GM23338 (cell line): Measurements from ENCODE around the gene ANGPTL3. TPM values are rescaled to one million over a fixed set of nuclear protein-coding genes. Genes with fewer than 3 reads are reported as not detected.
"Not testable (repeated sequence)": the region's sequence is repeated elsewhere in the genome, so short reads cannot be mapped to it uniquely, and the experiment has no call there.

Source experiments
- ATAC-seq: fragments of 200-7000 bp; cut with Tn5 transposase; 3 replicates; pipeline ENCODE4 v1.9.1; 2020
- DNase-seq: peaks from one replicate; pipeline ENCODE4 v3.0.0-alpha.2; 2015; ENCODE audit warnings: low spot score
- H2AFZ ChIP-seq: fragments of 200-600 bp; sonication (generic); 2 replicates; pipeline ENCODE4 v1.8.0; 2016; ENCODE audit warnings: antibody characterized with exemption, mild to moderate bottlenecking, moderate library complexity
- H3F3A ChIP-seq: fragments of 200-600 bp; sonication (generic); replicated peaks from 2 replicates; pipeline ENCODE4 v1.8.0; 2017; ENCODE audit warnings: antibody characterized with exemption, mixed run types, low read depth
- H3K27ac ChIP-seq: fragments of 200-600 bp; sonication (generic); 2 replicates; pipeline ENCODE4 v1.6.1; 2016; ENCODE audit warnings: low read depth
- H3K27me3 ChIP-seq: fragments of 200-600 bp; sonication (generic); 2 replicates; pipeline ENCODE4 v1.8.0; 2016; ENCODE audit warnings: mild to moderate bottlenecking, mixed run types, moderate library complexity; ENCODE audit not compliant: insufficient read depth
- H3K36me3 ChIP-seq: fragments of 200-600 bp; sonication (generic); 2 replicates; pipeline ENCODE4 v1.8.0; 2016; ENCODE audit warnings: mild to moderate bottlenecking; ENCODE audit not compliant: insufficient read depth
- H3K4me1 ChIP-seq: fragments of 200-600 bp; sonication (generic); 2 replicates; pipeline ENCODE4 v1.8.0; 2016; ENCODE audit warnings: mild to moderate bottlenecking, moderate library complexity; ENCODE audit not compliant: insufficient read depth
- H3K4me2 ChIP-seq: fragments of 200-600 bp; sonication (generic); 2 replicates; pipeline ENCODE4 v1.7.1; 2017; ENCODE audit warnings: mixed run types
- H3K4me3 ChIP-seq: fragments of 200-600 bp; sonication (generic); 2 replicates; pipeline ENCODE4 v1.6.1; 2016; ENCODE audit warnings: mixed run types
- H3K79me2 ChIP-seq: fragments of 200-600 bp; sonication (generic); replicated peaks from 2 replicates; pipeline ENCODE4 v1.8.0; 2017; ENCODE audit warnings: mild to moderate bottlenecking; ENCODE audit not compliant: insufficient read depth
- H3K9me2 ChIP-seq: fragments of 200-600 bp; sonication (generic); 2 replicates; pipeline ENCODE4 v1.8.0; 2017; ENCODE audit not compliant: insufficient read depth
- H4K20me1 ChIP-seq: fragments of 200-600 bp; sonication (generic); replicated peaks from 2 replicates; pipeline ENCODE4 v1.8.0; 2017; ENCODE audit warnings: mild to moderate bottlenecking; ENCODE audit not compliant: insufficient read depth
- H3K27ac Mint-ChIP-seq: 2 replicates; pipeline ENCODE4 v1.8.0; 2020; ENCODE audit warnings: inconsistent platforms, mild to moderate bottlenecking, moderate library complexity, mixed read lengths
- H3K27me3 Mint-ChIP-seq: 3 replicates; pipeline ENCODE4 v1.8.0; 2022; ENCODE audit warnings: low read depth, mild to moderate bottlenecking, moderate library complexity, mixed read lengths, inconsistent platforms; ENCODE audit not compliant: insufficient read depth, poor library complexity
- H3K36me3 Mint-ChIP-seq: 3 replicates; pipeline ENCODE4 v1.8.0; 2021; ENCODE audit warnings: low read depth, mild to moderate bottlenecking, inconsistent platforms, moderate library complexity, mixed read lengths
- H3K4me1 Mint-ChIP-seq: 3 replicates; pipeline ENCODE4 v1.8.0; 2020; ENCODE audit warnings: mild to moderate bottlenecking, inconsistent platforms, mixed read lengths
- H3K4me3 Mint-ChIP-seq: 3 replicates; pipeline ENCODE4 v1.8.0; 2021; ENCODE audit warnings: moderate library complexity, mild to moderate bottlenecking, inconsistent platforms, mixed read lengths
- H3K9me3 Mint-ChIP-seq: 3 replicates; pipeline ENCODE4 v1.8.0; 2020; ENCODE audit warnings: moderate library complexity, mild to moderate bottlenecking, inconsistent platforms, mixed read lengths
- CTCF ChIP-seq, 2 experiments: fragments of 200-600 bp in 1 of 2; sonication (generic) in 1 of 2; conservative IDR thresholded peaks; 2 replicates each; pipeline versions ENCODE4 v1.5.1 to v1.6.1; 2016 to 2017; ENCODE audit warnings: antibody characterized with exemption in 2 of 2, low read depth in 2 of 2, mild to moderate bottlenecking in 2 of 2, moderate library complexity in 1 of 2
- ETS1 ChIP-seq: IDR thresholded peaks from 2 replicates; pipeline ENCODE4 v1.6.1; 2016; ENCODE audit warnings: antibody characterized with exemption
- EZH2 ChIP-seq: fragments of 200-600 bp; sonication (generic); IDR thresholded peaks from one replicate; pipeline ENCODE4 v1.8.0; 2017; ENCODE audit warnings: antibody characterized with exemption, mild to moderate bottlenecking, low read depth; ENCODE audit not compliant: unreplicated experiment
- POLR2AphosphoS5 ChIP-seq: IDR thresholded peaks from 2 replicates; pipeline ENCODE4 v1.6.1; 2016; ENCODE audit warnings: antibody characterized with exemption, low read depth
- REST ChIP-seq: IDR thresholded peaks from one replicate; pipeline ENCODE4 v1.6.1; 2018; ENCODE audit warnings: antibody characterized with exemption; ENCODE audit not compliant: unreplicated experiment
- STAT1 ChIP-seq: IDR thresholded peaks from one replicate; pipeline ENCODE4 v1.6.1; 2016; ENCODE audit warnings: antibody characterized with exemption; ENCODE audit not compliant: unreplicated experiment
- ZNF331 ChIP-seq: fragments of 250-450 bp; sonication (Bioruptor Pico); IDR thresholded peaks from 2 replicates; pipeline ENCODE4 v1.5.0; 2020; ENCODE audit warnings: low read depth, mild to moderate bottlenecking, moderate library complexity
- ZNF462 ChIP-seq: fragments of 250-450 bp; sonication (Bioruptor Pico); IDR thresholded peaks from 2 replicates; pipeline ENCODE4 v1.5.0; 2020; ENCODE audit warnings: mild to moderate bottlenecking, moderate library complexity
- polyA plus RNA-seq: library from polyadenylated mRNA; unstranded; fragments of >200 nt; fragmentation: Nextera tagmentation; extraction: Ambion mirVana; gene quantifications from 2 replicates; pipeline ENCODE4 v1.2.1, GENCODE V29; 2016
- total RNA-seq: library from RNA; depleted of rRNA; stranded (reverse); fragments of >200 nt; shearing (Covaris generic); gene quantifications from 2 replicates; pipeline ENCODE4 v1.2.3, GENCODE V29; 2014

ANGPTL3 gene
- total and polyA plus RNA-seq, 2 experiments from 2014 or later, result 0.16 TPM; not detected in 1

GRCh38 chr1:62608905-62609304, 11.6 kb downstream of the ANGPTL3 start (continued):
- TF ChIP-seq CTCF (conservative IDR thresholded peaks at IDR 0.05; ENCODE audit: low read depth in 2 of 2), result no peak
- TF ChIP-seq STAT1, result no peak
- TF ChIP-seq REST, result no peak
- TF ChIP-seq EZH2, result no peak

- not testable (repeated sequence) for H3K79me2 ChIP-seq, H3K27me3 ChIP-seq, H3K9me3 Mint-ChIP-seq, H3K4me3 Mint-ChIP-seq, DNase-seq, H2AFZ ChIP-seq, H3K4me2 ChIP-seq, ATAC-seq, H3K27ac Mint-ChIP-seq, H3K9me2 ChIP-seq, H3F3A ChIP-seq, H3K36me3 Mint-ChIP-seq, H3K4me1 Mint-ChIP-seq, H3K4me3 ChIP-seq, H3K36me3 ChIP-seq, H3K27ac ChIP-seq, H3K4me1 ChIP-seq, H4K20me1 ChIP-seq, H3K27me3 Mint-ChIP-seq
These were observed 13.3 kb downstream of the ANGPTL3 start for GRCh38 chr1:62610588-62610987.

GRCh38 chr1:62612770-62613169, 15.4 kb downstream of the ANGPTL3 start:
- no peaks in the 10 kb centered on the region for H3K36me3 ChIP-seq
- no peak overlapping the region for H2AFZ ChIP-seq
- DNase-seq (no peak), ATAC-seq (no peak)
- no peaks in the 10 kb centered on the region for H3K9me2 ChIP-seq
- H3K4me3 Mint-ChIP-seq, result no peak overlapping the region
- H3K27ac ChIP-seq, result no peak overlapping the region
- H3K27ac Mint-ChIP-seq, result no peak overlapping the region
- no peaks in the 10 kb centered on the region for H3K79me2 ChIP-seq
- no peak overlapping the region for H3K4me2 ChIP-seq
- H4K20me1 ChIP-seq, result no peaks in the 10 kb centered on the region
- H3K4me1 Mint-ChIP-seq, result peaks cover 9% of the 10 kb centered on the region
- H3K27me3 Mint-ChIP-seq, result peaks cover 3% of the 10 kb centered on the region
- H3K9me3 Mint-ChIP-seq, result no peaks in the 10 kb centered on the region
- H3K36me3 Mint-ChIP-seq, result peaks cover 9% of the 10 kb centered on the region; the same call in 2 of the 3 replicates
- no peaks in the 10 kb centered on the region for H3F3A ChIP-seq
- H3K4me3 ChIP-seq, result no peak overlapping the region
- H3K4me1 ChIP-seq, result no peaks in the 10 kb centered on the region
- no peaks in the 10 kb centered on the region for H3K27me3 ChIP-seq
- TF ChIP-seq ZNF462 (CRISPR knock-in tag) (no peak), ZNF331 (CRISPR knock-in tag) (no peak), POLR2AphosphoS5 (no peak), EZH2 (no peak), ETS1 (no peak)
